ENCODE measurements around the gene HOXB3. TPM values are rescaled to one million over a fixed set of nuclear protein-coding genes. Genes with fewer than 3 reads are reported as not detected.
A peak's percentile ranks its signal among the peaks of the same experiment; 100 is the strongest.

The HOXB3 gene
- total and polyA plus RNA-seq, 2 of the 4 experiments (the other 2 are of a cell fraction) = 6.3 to 59.6 TPM

DNA sequence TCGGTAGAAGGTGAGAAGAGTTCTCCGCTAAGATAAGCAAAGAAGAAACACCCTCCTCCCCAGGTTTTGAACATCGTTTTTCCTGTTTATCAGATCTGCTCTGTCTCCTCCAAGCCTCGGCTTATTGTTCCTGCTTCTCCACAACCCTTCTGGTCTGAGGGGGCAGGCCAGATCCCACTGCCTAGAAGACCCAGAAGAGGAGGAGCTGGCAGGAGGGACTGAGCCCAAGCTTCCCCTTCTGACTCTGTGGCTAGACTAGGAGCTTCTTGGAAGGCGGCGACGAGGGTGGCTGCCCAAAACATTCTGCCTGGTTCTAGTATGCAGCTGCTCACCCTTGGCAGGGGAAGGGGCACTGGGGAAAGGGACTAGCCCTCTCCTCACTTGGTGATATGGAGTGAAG lies 8.7 kb upstream of the HOXB3 start:
- H4K20me1 ChIP-seq (ENCODE audit: insufficient read depth, low read length) = peaks cover 15% of the 10 kb centered on the region
- H3K27me3 ChIP-seq (ENCODE audit: control insufficient read depth, insufficient read depth, low read length) = no peaks in the 10 kb centered on the region
- H2AK9ac ChIP-seq (replicated peaks; ENCODE audit: low read depth, low read length, poor library complexity) = peak overlapping the region; percentile 1
- H2AK5ac ChIP-seq (ENCODE audit: low read depth, low read length) = peak overlapping the region; percentile 38
- dilution Hi-C loops (cut with HindIII; ENCODE audit: low sequenced_read_pairs, unreplicated experiment) = no loop called here
- ChIA-PET CTCF (no interaction called here), POLR2A (ENCODE audit: unreplicated experiment) (interaction anchor here (0.5 kb wide), 1 partner anchor 10 kb away, joined by 3 read pairs; no protein-coding TSS in a partner anchor)
- peak overlapping the region; percentile 55 to 86; a peak in 3 of 4 replicates for H4K8ac ChIP-seq (ENCODE audit: low read depth in 2 of 2, low read length in 2 of 2)
- in situ Hi-C loops (cut with MboI; ENCODE audit: low sequenced_read_pairs) = loop anchor here (5.0 to 10.0 kb wide), 2 partner anchors 261 to 574 kb away; no protein-coding TSS in a partner anchor
- no peak for DNase-seq
- H3K4me1 ChIP-seq (ENCODE audit: control insufficient read depth, insufficient read depth, low read length) = peaks cover 12% of the 10 kb centered on the region
- H3K9me1 ChIP-seq (ENCODE audit: insufficient read depth, low read length) = 0 out of 2 replicates have a peak, but pooled peaks cover 3% of the 10 kb centered on the region
- H3K18ac ChIP-seq (ENCODE audit: low read depth, low read length) = no peak overlapping the region; the same call in 1 of the 2 replicates
- peak overlapping the region; percentile 67; the same call in 1 of the 2 replicates for H2BK120ac ChIP-seq (ENCODE audit: low read depth, low read length)
- peak overlapping the region; percentile 78 for H3K23ac ChIP-seq (ENCODE audit: low read depth, low read length)
- H3K14ac ChIP-seq (replicated peaks; ENCODE audit: low read depth, low read length) = peak overlapping the region; percentile 97
- peak overlapping the region; percentile 35; the same call in 1 of the 2 replicates for H4K5ac ChIP-seq (ENCODE audit: low read depth, low read length)
- TF ChIP-seq MAZ (IDR thresholded peaks at IDR 0.05; ENCODE audit: borderline replicate concordance, low read depth, low read length) (no peak), FOS (IDR thresholded peaks at IDR 0.05; ENCODE audit: low read depth, low read length) (no peak), NFE2L2 (IDR thresholded peaks at IDR 0.05; ENCODE audit: low read depth, low read length) (no peak), SMC3 (IDR thresholded peaks at IDR 0.05; ENCODE audit: low read depth, low read length) (no peak), RFX5 (IDR thresholded peaks at IDR 0.05; ENCODE audit: low read depth, low read length) (no peak), CEBPB (IDR thresholded peaks at IDR 0.05; ENCODE audit: low read depth, low read length) (no peak), MXI1 (IDR thresholded peaks at IDR 0.05; ENCODE audit: borderline replicate concordance, low read depth, low read length) (no peak), MAFK (IDR thresholded peaks at IDR 0.05; ENCODE audit: low read depth, low read length) (no peak), RCOR1 (IDR thresholded peaks at IDR 0.05; ENCODE audit: insufficient replicate concordance, low read length) (no peak), CHD1 (IDR thresholded peaks at IDR 0.05; ENCODE audit: low read depth, low read length) (no peak), POLR2A (IDR thresholded peaks at IDR 0.05; ENCODE audit: low read depth, low read length) (no peak)
- TF ChIP-seq, protein P1, sequence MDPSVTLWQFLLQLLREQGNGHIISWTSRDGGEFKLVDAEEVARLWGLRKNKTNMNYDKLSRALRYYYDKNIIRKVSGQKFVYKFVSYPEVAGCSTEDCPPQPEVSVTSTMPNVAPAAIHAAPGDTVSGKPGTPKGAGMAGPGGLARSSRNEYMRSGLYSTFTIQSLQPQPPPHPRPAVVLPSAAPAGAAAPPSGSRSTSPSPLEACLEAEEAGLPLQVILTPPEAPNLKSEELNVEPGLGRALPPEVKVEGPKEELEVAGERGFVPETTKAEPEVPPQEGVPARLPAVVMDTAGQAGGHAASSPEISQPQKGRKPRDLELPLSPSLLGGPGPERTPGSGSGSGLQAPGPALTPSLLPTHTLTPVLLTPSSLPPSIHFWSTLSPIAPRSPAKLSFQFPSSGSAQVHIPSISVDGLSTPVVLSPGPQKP (IDR thresholded peaks at IDR 0.05; ENCODE audit: borderline replicate concordance, low read depth, low read length) = no peak
- TF ChIP-seq, protein P2, sequence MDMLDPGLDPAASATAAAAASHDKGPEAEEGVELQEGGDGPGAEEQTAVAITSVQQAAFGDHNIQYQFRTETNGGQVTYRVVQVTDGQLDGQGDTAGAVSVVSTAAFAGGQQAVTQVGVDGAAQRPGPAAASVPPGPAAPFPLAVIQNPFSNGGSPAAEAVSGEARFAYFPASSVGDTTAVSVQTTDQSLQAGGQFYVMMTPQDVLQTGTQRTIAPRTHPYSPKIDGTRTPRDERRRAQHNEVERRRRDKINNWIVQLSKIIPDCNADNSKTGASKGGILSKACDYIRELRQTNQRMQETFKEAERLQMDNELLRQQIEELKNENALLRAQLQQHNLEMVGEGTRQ (IDR thresholded peaks at IDR 0.05; ENCODE audit: low read depth, low read length) = no peak
- TF ChIP-seq, protein P3, sequence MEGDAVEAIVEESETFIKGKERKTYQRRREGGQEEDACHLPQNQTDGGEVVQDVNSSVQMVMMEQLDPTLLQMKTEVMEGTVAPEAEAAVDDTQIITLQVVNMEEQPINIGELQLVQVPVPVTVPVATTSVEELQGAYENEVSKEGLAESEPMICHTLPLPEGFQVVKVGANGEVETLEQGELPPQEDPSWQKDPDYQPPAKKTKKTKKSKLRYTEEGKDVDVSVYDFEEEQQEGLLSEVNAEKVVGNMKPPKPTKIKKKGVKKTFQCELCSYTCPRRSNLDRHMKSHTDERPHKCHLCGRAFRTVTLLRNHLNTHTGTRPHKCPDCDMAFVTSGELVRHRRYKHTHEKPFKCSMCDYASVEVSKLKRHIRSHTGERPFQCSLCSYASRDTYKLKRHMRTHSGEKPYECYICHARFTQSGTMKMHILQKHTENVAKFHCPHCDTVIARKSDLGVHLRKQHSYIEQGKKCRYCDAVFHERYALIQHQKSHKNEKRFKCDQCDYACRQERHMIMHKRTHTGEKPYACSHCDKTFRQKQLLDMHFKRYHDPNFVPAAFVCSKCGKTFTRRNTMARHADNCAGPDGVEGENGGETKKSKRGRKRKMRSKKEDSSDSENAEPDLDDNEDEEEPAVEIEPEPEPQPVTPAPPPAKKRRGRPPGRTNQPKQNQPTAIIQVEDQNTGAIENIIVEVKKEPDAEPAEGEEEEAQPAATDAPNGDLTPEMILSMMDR (conservative IDR thresholded peaks at IDR 0.05; ENCODE audit: low read depth, low read length) = no peak
- no TSS peak for BruUV-seq (replicated peaks)
- H2AFZ ChIP-seq (replicated peaks; ENCODE audit: low read length, poor library complexity) = peak overlapping the region; percentile 71
- no peak overlapping the region for H2BK5ac ChIP-seq (ENCODE audit: low read depth, low read length, poor library complexity, severe bottlenecking)
- H3K56ac ChIP-seq (ENCODE audit: extremely low read depth, insufficient read depth, low read length) = peak overlapping the region; percentile 53; the same call in 1 of the 2 replicates
- H2BK15ac ChIP-seq (ENCODE audit: low read depth, low read length) = 0 out of 3 replicates have a peak overlapping the region, but pooled peaks have one; percentile 18
- H3K9ac ChIP-seq (ENCODE audit: low read depth, low read length) = peak overlapping the region; percentile 99
- H3K79me1 ChIP-seq (ENCODE audit: low read depth in 1 of 2, low read length in 2 of 2) = peaks cover 24 to 42% of the 10 kb centered on the region in 2 experiments; a peak in 3 of 4 replicates
- no CpG with 5 or more reads among the region's 7 CpGs for WGBS, 2 experiments (ENCODE audit: extremely low coverage in 2 of 2, insufficient read length in 1 of 2)
- peak overlapping the region; percentile 84 for H4K91ac ChIP-seq (ENCODE audit: insufficient read depth, low read depth, low read length)
- peak overlapping the region; percentile 95 for H3K4me2 ChIP-seq (ENCODE audit: low read depth, low read length)
- intact Hi-C loops (cut with micrococcal nuclease) = loop anchor here (1.0 kb wide), 1 partner anchor 12 kb away; no protein-coding TSS in a partner anchor
- H3K4ac ChIP-seq (ENCODE audit: low read depth, low read length) = peak overlapping the region; percentile 98; the same call in 1 of the 2 replicates
- 0 out of 2 replicates have a peak overlapping the region, but pooled peaks have one; percentile 21 for H2BK20ac ChIP-seq (ENCODE audit: low read depth, low read length)
- ATAC-seq (ENCODE audit: low read depth) = no peak
- peak overlapping the region; percentile 99; the same call in 1 of the 2 replicates for H3K27ac ChIP-seq (ENCODE audit: insufficient read depth, low read length)
- H3K9me3 ChIP-seq (ENCODE audit: control insufficient read depth, insufficient read depth, low read length) = no peaks in the 10 kb centered on the region
- H3K36me3 ChIP-seq (ENCODE audit: control insufficient read depth, insufficient read depth, low read length) = peaks cover 9% of the 10 kb centered on the region; the same call in 1 of the 2 replicates
- no peak overlapping the region for H3K4me3 ChIP-seq (ENCODE audit: insufficient read depth, low read depth, low read length)
